D341Med (cell line): ENCODE measurements around the gene TRABD2B.

Source experiments
- DNase-seq: peaks from one replicate; pipeline ENCODE4 v3.0.0; 2012; ENCODE audit warnings: low spot score

TRABD2B gene

GRCh38 chr1:47934243-47934805 lies 62.9 kb downstream of the TRABD2B start:
- DNase-seq, result no peak

DNA sequence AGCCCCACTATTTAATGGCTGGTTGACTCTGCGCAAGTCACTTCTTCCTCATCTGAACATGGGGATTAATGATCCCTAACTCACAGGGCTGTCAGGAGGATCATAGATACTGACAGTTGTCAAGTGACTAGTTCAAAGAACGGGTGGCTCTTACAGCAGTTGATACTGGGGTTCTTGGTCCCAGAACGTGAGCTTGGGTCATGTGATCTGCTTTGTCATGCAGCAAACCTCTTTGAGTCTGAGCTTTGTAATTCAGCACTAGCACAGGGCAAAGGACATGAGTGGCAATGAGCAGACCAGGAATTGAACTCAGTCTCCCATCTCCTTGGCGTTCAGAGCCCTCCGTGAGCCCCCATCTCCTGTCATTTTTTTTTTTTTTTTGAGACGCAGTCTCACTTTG lies 64.4 kb downstream of the TRABD2B start:
- no peak for DNase-seq

- no peak for DNase-seq
Measured at GRCh38 chr1:47931395-47931794, 65.8 kb downstream of the TRABD2B start.

GRCh38 chr1:47930210-47930840 lies 66.9 kb downstream of the TRABD2B start:
- DNase-seq, result no peak

DNA sequence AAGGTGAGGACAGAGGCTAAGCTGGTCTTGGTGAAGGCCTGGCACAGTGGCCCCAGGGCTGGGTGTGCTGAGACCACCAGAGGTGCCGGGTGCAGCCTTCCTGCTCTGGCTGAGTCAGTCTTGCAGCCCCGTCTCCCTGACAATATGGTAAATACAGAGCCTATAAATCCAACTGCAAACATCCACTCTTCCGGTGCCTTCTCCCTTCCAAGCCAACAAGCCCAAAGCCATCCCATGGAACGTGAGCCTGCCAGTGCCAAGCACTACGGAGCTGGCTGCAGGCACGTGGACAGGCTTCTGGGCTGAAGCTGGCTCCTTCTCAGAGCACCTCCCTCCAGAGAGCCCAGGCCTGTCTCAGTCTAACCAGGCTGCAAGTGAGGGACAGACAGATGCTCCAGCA lies 70.0 kb downstream of the TRABD2B start:
- DNase-seq, result no peak

DNA sequence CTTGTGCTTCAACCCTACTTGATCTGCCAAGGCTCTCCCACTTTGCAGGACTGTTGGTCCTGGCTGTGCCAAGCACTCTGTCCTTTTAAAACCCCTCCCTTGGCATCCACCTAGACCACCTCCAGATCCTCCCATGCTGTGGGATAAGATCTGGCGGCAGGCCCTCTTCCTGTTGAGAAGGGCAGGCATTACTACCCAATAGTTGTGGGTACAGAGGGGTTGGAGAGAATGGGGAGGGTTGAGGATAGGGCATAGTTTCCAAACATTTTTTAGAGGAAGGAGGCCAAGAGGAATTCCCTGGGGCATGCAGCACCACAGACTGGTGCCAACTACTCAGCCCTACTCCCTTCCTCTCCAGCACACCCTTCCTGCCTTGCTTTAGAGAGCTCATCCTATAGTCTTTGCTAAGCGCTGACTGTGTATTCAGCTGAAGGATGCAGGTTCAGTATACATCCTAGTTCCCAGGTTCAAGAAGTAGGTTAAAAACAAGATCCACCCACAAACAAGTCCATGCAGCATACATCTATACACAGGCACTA lies 70.7 kb downstream of the TRABD2B start:
- DNase-seq, result no peak

DNA sequence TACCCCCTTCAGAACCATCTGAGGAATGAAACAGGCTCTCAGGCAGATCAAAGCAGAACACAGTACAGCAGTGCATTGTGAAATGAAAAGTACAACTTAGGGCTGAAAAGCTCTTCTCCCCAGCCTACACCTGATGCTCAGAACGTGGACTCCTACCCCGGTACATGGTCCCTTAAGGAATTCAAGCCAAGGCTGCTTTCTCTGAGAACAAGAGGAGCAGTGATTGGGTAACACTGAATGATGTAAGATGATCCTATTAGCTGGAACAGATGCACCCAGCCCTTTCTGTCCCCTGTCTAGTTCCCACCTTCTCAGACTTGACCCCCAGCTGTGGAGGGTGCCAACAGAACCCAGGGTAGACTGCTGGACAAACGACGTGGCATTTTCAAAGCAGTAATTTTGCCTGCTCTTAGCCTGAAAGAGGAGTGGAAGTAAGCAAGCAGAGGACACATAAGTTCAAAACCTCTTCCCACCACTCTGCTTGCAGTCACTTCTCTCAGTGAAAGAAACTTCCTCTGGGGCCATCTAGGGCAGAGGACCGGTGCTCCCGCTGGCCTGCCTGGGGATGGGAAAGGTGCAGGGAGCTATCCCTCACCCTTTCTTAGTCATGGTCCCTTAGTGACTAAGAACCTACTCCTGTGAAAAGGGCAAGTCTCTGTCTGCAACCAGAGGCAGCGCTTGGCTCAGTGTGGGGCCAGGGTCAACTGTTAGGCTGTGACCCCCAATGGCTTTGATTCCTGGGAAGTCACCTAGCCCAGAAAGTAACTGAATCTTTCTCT lies 72.7 kb downstream of the TRABD2B start:
- no peak for DNase-seq

DNA sequence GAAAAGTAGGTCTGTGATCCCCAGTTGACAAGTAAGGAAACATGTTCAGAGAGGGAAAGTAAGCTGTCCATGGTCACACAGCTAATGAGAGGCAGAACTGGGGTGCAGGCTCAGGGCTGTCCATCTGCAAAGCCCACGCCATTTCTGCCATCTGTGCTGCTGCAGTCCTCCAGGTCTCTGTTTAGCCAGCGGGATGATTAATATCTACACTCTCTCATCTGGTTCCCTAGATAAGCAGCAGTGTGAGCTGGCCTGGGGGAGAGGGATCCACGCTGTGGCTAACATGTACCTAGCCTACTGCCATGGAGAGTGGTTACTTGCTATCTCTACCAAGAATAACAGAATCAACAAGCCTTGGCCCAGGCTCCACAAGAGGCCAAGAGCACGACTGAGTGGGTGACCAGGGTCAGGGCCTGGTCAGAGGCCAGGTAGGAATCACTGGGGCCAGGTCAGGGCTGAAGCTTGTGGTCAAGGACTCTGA lies 75.2 kb downstream of the TRABD2B start:
- DNase-seq, result no peak

- DNase-seq, result no peak
Measured at GRCh38 chr1:47919113-47919833, 77.9 kb downstream of the TRABD2B start.

- DNase-seq, result no peak
Measured at GRCh38 chr1:47918257-47918867, 78.8 kb downstream of the TRABD2B start.

DNA sequence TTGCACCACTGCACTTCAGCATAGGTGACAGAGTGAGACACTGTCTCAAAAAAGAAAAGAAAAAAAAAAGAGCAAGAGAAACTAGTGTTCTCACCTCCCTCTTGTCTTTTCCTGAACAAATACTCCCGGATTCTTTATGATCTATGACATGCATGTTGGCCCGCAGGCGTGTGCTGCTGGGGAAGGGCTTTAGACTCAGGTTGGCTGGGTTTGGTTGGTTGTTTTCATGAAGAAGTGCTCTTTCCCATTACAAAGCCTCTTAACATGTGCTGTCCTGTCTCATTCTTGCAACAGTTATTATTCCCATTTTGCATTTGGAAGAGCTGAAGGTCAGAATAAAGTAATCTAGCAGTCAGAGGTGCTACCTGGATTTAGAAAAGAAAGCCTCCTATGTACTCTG lies 79.5 kb downstream of the TRABD2B start:
- no peak for DNase-seq

DNA sequence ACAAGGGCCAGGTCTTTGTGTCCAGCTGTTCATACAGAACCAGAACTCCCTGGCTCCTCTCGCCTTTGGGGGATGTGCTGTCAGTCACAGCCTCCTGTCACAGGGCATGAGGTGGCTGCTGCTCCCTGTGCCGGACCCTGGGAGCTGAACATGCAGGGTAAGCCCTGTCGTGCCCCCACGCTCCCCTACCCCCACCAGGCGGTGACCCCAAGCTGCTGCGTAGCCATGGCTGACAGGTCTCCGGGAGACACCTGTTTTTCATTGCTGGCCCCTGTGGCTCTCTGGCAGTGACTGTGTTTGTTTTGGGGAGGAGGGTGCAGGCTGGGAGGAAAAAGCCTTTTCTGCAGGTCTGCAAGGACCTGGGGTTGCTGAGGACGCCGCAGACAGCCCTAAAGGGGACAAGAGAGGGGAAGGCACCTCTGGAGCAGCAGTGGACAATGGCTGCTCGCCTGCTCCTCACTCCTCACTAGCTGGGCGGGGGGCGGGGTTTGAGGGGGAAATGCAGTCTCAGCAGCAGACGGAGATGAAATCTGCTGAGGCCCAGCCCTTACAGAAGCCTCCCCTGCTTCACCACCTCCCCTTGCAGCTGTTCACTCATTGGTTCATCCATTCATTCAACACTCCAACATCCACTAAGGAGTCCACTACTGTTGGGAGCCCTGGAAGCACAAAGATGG lies 81.4 kb downstream of the TRABD2B start:
- DNase-seq, result no peak

GRCh38 chr1:47914952-47915676 lies 82.1 kb downstream of the TRABD2B start:
- no peak for DNase-seq

DNA sequence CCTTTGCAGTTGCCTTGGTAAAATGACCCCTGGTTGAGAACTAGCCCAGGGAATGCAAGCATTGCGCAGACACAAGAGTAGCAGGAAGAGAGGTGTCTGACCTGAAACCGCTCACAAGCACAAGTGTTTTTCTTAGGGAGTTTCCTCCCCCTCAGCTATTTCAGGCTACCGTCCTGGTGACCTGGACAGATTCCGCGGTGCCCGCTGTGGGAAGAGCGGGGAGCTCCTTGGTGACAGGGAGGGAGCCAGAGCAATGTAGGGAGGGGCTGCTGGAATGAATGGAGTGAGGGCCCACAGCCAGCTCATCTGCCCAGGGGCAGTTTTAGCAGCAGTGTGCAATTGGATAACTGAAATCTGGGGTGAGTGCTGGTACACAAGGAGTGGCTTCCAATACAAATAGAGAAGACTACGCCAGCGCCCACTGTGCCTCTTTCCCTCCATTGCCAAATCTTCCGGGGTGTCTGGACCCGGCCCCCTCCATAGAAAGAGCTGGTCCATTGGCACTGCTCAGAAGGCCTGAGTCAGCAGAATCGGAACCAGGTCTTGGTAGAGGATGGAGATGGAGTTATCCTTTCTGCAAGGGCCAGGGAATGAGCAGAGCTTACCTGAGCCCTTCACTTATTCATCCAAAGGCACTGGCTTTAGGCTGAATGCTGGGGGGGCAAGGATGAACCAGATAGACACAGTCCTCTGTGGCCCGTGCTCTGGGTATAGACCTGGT lies 82.8 kb downstream of the TRABD2B start:
- DNase-seq, result no peak

DNA sequence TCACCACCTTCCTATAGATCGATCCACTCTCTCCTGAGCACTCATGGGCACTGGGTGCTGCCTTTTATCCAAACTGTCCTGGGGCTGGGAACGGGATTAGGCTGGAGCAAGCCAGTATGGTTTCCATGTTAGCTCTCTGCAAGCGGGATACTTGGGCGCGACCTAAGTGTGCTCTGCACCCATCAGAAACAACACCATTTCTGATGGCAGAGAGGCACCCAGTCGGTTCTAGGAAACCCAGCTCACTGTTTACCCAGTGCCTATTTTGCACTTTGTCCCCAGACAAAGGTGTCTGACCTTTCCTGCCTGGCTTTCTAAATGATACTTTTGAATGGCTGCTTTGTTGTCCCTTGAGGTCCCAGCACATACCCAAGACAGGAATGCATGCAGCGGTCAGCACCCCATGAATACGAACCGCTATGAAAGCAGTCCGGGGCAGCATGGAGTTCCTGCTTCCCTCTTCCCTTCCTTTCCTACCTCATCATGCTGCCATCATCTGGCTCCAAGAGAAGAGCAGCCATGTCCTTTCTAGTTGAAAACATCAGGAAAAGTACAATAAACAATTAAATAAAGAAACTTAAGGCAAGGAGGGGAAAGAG lies 83.9 kb downstream of the TRABD2B start:
- DNase-seq, result no peak

DNA sequence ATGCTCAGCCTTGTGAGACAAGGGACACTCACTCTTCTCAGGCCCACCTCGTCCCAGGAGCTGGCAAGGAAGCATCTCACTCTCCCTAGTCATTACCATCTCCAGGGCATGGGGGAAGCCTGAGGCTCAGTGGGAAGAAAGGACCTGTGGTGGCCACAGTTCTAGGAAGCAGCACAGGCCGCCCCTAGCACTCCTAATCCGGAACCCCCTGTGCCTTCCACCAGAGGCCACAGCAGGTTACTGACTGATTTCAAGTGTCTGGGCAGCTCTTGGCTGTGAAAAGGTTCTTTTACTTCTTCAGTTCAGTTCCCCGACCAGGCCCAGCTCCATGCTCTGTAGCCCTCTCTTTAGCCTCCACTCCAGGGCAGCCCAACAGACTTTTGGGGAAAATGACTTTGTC lies 84.4 kb downstream of the TRABD2B start:
- no peak for DNase-seq

GRCh38 chr1:47911892-47912291 lies 85.3 kb downstream of the TRABD2B start:
- DNase-seq, result no peak

DNA sequence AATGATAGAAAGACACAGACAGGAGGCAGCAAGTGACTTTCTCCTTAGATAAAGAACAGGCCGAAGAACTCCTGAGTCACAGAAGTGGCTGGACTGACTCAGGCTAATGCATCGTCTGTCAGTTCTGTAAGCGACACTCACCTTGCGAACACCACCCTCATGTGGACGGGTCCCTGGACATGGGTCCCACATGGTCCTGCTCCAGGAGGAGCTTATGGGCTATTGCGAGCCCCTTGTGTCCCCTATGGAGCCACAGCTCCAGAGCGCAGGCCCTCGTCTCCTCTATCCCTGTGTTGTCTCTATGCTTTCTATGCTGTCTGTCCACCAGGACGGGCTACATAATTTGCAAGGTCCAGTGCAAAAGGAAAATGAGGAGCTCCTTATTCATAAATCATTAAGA lies 85.8 kb downstream of the TRABD2B start:
- DNase-seq, result no peak

DNA sequence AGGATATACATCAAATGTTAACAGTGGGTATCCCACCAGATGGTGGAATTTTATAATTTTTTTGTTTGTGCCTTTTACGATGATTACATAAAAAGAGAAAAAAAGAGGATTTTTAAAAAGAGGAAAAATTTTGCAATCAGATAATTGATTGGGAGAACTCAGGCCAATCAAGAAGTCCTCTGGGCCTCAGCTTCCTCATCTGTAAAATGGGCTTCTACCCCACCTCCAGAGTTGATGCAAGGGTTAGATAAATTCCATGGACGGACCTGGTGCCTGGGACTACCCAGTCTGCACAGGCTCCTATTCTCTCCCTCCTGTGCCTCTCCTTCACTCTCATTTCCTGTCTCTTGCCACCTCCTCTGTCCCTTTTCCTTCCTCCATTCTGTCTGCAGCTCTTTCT lies 88.9 kb downstream of the TRABD2B start:
- DNase-seq, result no peak

- DNase-seq, result no peak
Measured at GRCh38 chr1:47907177-47907528, 90.0 kb downstream of the TRABD2B start.
